ENCODE data around the gene PAIP2B. TPM values are rescaled to one million over a fixed set of nuclear protein-coding genes. Genes with fewer than 3 reads are reported as not detected.

Gene PAIP2B
- total RNA-seq, 4 donors from 2014 or later, result 6.5 to 13.9 (median 9.9) TPM

DNA sequence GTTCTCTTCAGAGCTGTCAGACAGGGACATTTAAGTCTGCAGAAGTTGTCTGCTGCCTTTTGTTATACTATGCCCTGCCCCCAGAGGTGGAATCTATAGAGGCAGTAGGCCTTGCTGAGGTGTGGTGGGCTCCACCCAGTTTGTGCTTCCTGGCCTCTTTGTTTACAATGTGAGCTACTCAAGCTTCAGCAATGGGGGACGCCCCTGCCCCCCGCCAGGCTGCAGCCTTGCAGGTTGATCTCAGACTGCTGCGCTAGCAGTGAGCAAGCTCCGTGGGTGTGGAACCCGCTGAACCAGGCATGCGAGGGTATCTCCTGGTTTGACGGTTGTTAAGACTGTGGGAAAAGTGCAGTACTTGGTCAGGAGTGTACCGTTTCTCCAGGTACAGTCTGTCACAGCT lies 24.0 kb upstream of the PAIP2B start:
- Histone ChIP-seq H3K36me3 (no peaks in the 10 kb centered on the region), H3K27ac (no peak overlapping the region), H3K4me3 (no peak overlapping the region), H3K9me3 (no peaks in the 10 kb centered on the region), H3K27me3 (no peaks in the 10 kb centered on the region), H3K4me1 (no peaks in the 10 kb centered on the region)
- TF ChIP-seq POLR2A (IDR thresholded peaks at IDR 0.05), result no peak
- TF ChIP-seq, protein P1, sequence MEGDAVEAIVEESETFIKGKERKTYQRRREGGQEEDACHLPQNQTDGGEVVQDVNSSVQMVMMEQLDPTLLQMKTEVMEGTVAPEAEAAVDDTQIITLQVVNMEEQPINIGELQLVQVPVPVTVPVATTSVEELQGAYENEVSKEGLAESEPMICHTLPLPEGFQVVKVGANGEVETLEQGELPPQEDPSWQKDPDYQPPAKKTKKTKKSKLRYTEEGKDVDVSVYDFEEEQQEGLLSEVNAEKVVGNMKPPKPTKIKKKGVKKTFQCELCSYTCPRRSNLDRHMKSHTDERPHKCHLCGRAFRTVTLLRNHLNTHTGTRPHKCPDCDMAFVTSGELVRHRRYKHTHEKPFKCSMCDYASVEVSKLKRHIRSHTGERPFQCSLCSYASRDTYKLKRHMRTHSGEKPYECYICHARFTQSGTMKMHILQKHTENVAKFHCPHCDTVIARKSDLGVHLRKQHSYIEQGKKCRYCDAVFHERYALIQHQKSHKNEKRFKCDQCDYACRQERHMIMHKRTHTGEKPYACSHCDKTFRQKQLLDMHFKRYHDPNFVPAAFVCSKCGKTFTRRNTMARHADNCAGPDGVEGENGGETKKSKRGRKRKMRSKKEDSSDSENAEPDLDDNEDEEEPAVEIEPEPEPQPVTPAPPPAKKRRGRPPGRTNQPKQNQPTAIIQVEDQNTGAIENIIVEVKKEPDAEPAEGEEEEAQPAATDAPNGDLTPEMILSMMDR (IDR thresholded peaks at IDR 0.05), result no peak
- 88 to 100% methylated on average over 4 to 5 of the region's 8 CpGs for WGBS, 2 donors
- intact Hi-C loops (cut with DNase I), result no loop called here
- DNase-seq, result no peak

DNA sequence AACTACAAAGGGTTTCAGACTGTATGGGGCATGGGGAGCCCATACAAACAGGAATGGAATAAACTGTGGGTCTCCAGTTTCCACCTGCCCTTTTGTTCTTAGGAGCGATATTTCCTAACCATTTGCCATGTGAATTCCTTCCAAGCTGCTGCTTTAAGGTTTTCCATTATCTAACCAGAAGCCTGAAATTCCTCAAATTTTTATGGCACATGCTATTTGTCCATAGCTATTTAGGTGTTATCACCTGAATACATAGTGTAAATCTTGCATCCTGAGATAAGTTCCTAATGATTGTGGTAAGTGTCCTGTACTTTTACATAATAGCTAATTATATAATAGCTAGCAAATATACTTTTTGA lies 17.4 kb upstream of the PAIP2B start:
- TF ChIP-seq POLR2A (IDR thresholded peaks at IDR 0.05), result no peak
- TF ChIP-seq, protein P1 (IDR thresholded peaks at IDR 0.05), result no peak
- WGBS, 2 donors, result 58 to 68% methylated on average over 1 of the region's 1 CpG

DNA sequence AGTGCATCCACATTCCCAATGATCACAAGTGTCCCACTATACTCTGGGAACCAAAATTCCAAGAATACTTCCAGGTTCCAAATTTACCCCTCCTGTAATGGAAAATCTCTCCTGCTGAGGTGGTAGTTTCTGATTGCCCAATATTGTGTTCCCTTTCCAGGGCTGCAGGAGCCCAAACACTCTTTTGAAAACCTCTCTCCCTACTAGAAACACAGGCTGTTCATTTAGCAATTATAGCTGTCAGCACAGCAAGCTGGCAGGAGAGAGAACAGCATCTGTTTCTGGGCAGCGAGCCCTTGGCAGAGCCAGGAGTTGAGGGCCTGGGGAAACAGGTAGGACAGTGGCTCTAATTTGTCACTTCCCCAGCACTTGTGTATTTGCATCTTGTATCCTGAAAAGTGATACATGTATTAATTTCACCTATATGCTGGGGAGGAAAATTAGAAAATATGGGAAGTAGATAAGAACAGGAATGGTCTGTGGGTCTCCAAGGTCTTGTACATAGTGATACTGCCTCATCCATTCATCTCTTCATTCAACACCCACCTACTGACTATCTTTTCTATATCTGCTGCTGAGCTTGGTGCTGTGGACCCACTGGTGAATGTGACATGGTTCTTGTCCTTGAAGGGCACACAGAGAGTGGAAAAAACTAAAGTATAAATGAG lies 16.9 kb upstream of the PAIP2B start:
- TF ChIP-seq POLR2A (IDR thresholded peaks at IDR 0.05), result no peak
- TF ChIP-seq, protein P1 (IDR thresholded peaks at IDR 0.05), result no peak

More for the DNA sequence above, 17.4 kb upstream of the PAIP2B start:
- H3K9me3 ChIP-seq, result no peaks in the 10 kb centered on the region
- peaks cover 0 to 7% (median 0%) of the 10 kb centered on the region in 4 donors for H3K27me3 ChIP-seq
- H3K27ac ChIP-seq, result no peak overlapping the region
- DNase-seq, result no peak
- intact Hi-C loops (cut with DNase I), result no loop called here
- no peak overlapping the region for H3K4me3 ChIP-seq
- no peaks in the 10 kb centered on the region for H3K36me3 ChIP-seq
- no peaks in the 10 kb centered on the region for H3K4me1 ChIP-seq

DNA sequence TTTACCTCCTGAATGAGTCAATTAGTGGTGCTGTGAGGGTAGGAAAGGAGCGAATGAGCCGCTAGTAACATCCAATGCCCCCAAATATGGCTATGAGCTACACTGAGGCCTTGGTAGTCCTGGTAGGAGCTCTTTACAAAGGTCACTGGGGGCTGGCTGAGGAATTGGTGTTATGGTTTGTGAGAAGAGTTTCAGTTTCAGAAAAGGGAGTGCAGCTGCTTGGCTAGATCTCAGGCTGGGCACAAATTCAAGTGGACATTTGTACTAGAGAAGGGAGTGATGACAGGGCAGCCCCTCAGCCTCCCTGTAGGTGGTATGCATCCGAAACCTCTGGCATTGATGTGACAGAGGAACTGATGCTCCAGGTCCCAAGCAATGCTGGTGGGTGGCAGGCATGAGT lies 13.9 kb upstream of the PAIP2B start:
- TF ChIP-seq POLR2A (IDR thresholded peaks at IDR 0.05), result no peak
- TF ChIP-seq, protein P1 (IDR thresholded peaks at IDR 0.05), result no peak
- intact Hi-C loops (cut with DNase I), result no loop called here
- H3K27ac ChIP-seq, result no peak overlapping the region
- no peaks in the 10 kb centered on the region for H3K9me3 ChIP-seq
- 71% methylated on average over 2 to 3 of the region's 3 CpGs for WGBS, 2 donors
- peaks cover 0 to 12% (median 0%) of the 10 kb centered on the region in 4 donors for H3K27me3 ChIP-seq
- no peaks in the 10 kb centered on the region for H3K4me1 ChIP-seq
- H3K4me3 ChIP-seq, result no peak overlapping the region
- H3K36me3 ChIP-seq, result no peaks in the 10 kb centered on the region
- no peak for DNase-seq

More for the DNA sequence above, 16.9 kb upstream of the PAIP2B start:
- H3K4me3 ChIP-seq, result no peak overlapping the region
- DNase-seq, result no peak
- no peak overlapping the region for H3K27ac ChIP-seq
- no peaks in the 10 kb centered on the region for H3K36me3 ChIP-seq
- no peaks in the 10 kb centered on the region for H3K4me1 ChIP-seq
- WGBS, 2 donors, result 14 to 22% methylated on average over 1 of the region's 1 CpG
- intact Hi-C loops (cut with DNase I), result no loop called here
- H3K27me3 ChIP-seq, result peaks cover 0 to 7% (median 0%) of the 10 kb centered on the region in 4 donors
- no peaks in the 10 kb centered on the region for H3K9me3 ChIP-seq

DNA sequence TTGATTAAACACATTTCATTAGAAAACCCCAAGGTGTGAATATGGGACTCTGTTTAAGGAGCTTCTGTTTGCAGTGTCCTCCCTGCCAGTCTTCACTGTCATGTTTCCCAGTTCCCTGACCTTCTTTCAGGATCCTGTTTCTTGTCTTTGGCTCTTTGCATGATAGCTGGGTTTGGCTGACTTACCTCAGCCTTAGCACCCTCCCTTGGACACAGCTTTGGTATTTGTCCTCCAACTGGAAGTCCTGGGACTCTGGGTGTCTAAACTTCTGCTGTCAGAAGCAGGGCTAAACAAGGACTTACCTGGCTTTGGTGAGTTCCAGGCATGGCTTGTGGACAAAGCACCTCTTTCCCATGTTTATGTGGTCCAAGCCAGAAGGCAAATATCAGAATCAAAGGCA lies 11.2 kb upstream of the PAIP2B start:
- no peak for TF ChIP-seq POLR2A (IDR thresholded peaks at IDR 0.05)
- TF ChIP-seq, protein P1 (IDR thresholded peaks at IDR 0.05), result no peak
- Histone ChIP-seq H3K4me3 (no peak overlapping the region), H3K36me3 (no peaks in the 10 kb centered on the region), H3K9me3 (no peaks in the 10 kb centered on the region), H3K27me3 (peaks cover 0 to 12% (median 0%) of the 10 kb centered on the region in 4 donors), H3K27ac (no peak overlapping the region), H3K4me1 (no peaks in the 10 kb centered on the region)
- DNase-seq, result no peak
- intact Hi-C loops (cut with DNase I), result no loop called here

Measured in esophagus squamous epithelium (tissue), 5 donors.